H1 (cell line): Measurements from ENCODE around the gene FCAMR. TPM values are rescaled to one million over a fixed set of nuclear protein-coding genes. Genes with fewer than 3 reads are reported as not detected.

Experiments used
- CTCF ChIA-PET: fragments of 300-600 bp; sonication (Branson Sonifier 250); formaldehyde crosslinking; loops from one replicate; lab custom pipeline; 2021; ENCODE audit not compliant: partially characterized antibody; lab: Charles Lee
- POLR2A ChIA-PET: fragments of 300-600 bp; sonication (Branson Sonifier 250); formaldehyde crosslinking; loops from one replicate; lab custom pipeline; 2021; ENCODE audit warnings: inconsistent platforms; ENCODE audit not compliant: partially characterized antibody; lab: Charles Lee
- DNase-seq, 2 experiments: peaks; one replicate each; pipeline versions ENCODE4 v3.0.0 to v3.0.0-alpha.2; 2010 to 2022; ENCODE audit warnings: low spot score in 2 of 2, low read depth in 1 of 2, mixed read lengths in 1 of 2
- FAIRE-seq: peaks from 2 replicates; lab custom pipeline; 2011; peaks lifted over from hg19 to GRCh38; lab: Jason Lieb, UNC
- H2AFZ ChIP-seq: 2 replicates; pipeline ENCODE4 v1.8.1; 2012; ENCODE audit warnings: low read length, inconsistent platforms
- H2AK5ac ChIP-seq: 2 replicates; pipeline ENCODE4 v1.6.1; 2013; ENCODE audit warnings: low read depth, low read length
- H2BK120ac ChIP-seq: replicated peaks from 2 replicates; pipeline ENCODE3; 2013; ENCODE audit warnings: low read depth, low read length, inconsistent platforms
- H2BK12ac ChIP-seq: 2 replicates; pipeline ENCODE4 v1.6.1; 2013; ENCODE audit warnings: low read depth, low read length
- H2BK15ac ChIP-seq: 2 replicates; pipeline ENCODE4 v1.6.1; 2013; ENCODE audit warnings: low read length
- H2BK20ac ChIP-seq: 2 replicates; pipeline ENCODE4 v1.6.1; 2013; ENCODE audit warnings: low read length
- H2BK5ac ChIP-seq: 2 replicates; pipeline ENCODE4 v1.6.1; 2013; ENCODE audit warnings: low read depth, low read length
- H3K14ac ChIP-seq: 2 replicates; pipeline ENCODE4 v1.6.1; 2013; ENCODE audit warnings: inconsistent platforms; ENCODE audit not compliant: insufficient read length
- H3K18ac ChIP-seq: 2 replicates; pipeline ENCODE4 v1.6.1; 2013; ENCODE audit warnings: low read length; ENCODE audit errors: extremely low read depth
- H3K23ac ChIP-seq: 2 replicates; pipeline ENCODE4 v1.6.1; 2013; ENCODE audit warnings: inconsistent platforms; ENCODE audit not compliant: insufficient read length
- H3K23me2 ChIP-seq: 2 replicates; pipeline ENCODE4 v1.6.1; 2013; ENCODE audit warnings: low read depth, low read length
- H3K27ac ChIP-seq: 2 replicates; pipeline ENCODE4 v1.6.1; 2011; ENCODE audit warnings: low read depth, low read length, inconsistent platforms
- H3K27me3 ChIP-seq, 4 experiments: replicated peaks in 1 of 4; 1 replicate in 1 of 4; 2 replicates in 3 of 4; pipeline versions ENCODE4 v1.6.1 to v1.8.1; 2011 to 2013; ENCODE audit warnings: low read length in 3 of 4, mild to moderate bottlenecking in 3 of 4, inconsistent platforms in 2 of 4, mixed read lengths in 2 of 4, moderate library complexity in 1 of 4; ENCODE audit not compliant: control insufficient read depth in 3 of 4, insufficient read depth in 3 of 4; ENCODE audit errors: extremely low read depth in 1 of 4
- H3K36me3 ChIP-seq, 4 experiments: 2 replicates each; pipeline versions ENCODE4 v1.6.1 to v1.8.1; 2011 to 2013; ENCODE audit warnings: mild to moderate bottlenecking in 4 of 4, low read length in 3 of 4, moderate library complexity in 2 of 4, control low read depth in 1 of 4, inconsistent platforms in 1 of 4; ENCODE audit not compliant: insufficient read depth in 4 of 4, control insufficient read depth in 2 of 4
- H3K4ac ChIP-seq: replicated peaks from 2 replicates; pipeline ENCODE3; 2013; ENCODE audit warnings: low read length, low read depth, mixed read lengths, inconsistent platforms; ENCODE audit not compliant: insufficient read length
- H3K4me1 ChIP-seq, 4 experiments: replicated peaks in 1 of 4; 1 replicate in 1 of 4; 2 replicates in 3 of 4; pipeline versions ENCODE4 v1.6.1 to v1.8.1; 2011 to 2013; ENCODE audit warnings: low read length in 3 of 4, inconsistent platforms in 2 of 4, mixed read lengths in 1 of 4; ENCODE audit not compliant: insufficient read depth in 4 of 4, control insufficient read depth in 3 of 4
- H3K4me2 ChIP-seq, 2 experiments: 2 replicates each; pipeline versions ENCODE4 v1.6.1 to v1.8.1; 2011 to 2013; ENCODE audit warnings: low read depth in 2 of 2, low read length in 2 of 2, control low read depth in 1 of 2, inconsistent platforms in 1 of 2, mild to moderate bottlenecking in 1 of 2; ENCODE audit not compliant: insufficient read depth in 1 of 2
- H3K4me3 ChIP-seq, 4 experiments: fragments of 200-600, 300-600 bp in 1 of 4; sonication (generic), shearing (Covaris generic), sonication (Bioruptor Twin) in 1 of 4; 2 replicates each; pipeline versions ENCODE4 v1.5.1 to v1.8.1; 2011 to 2016; ENCODE audit warnings: low read length in 4 of 4, low read depth in 3 of 4, control low read depth in 2 of 4, inconsistent platforms in 2 of 4, mild to moderate bottlenecking in 2 of 4, mixed read lengths in 1 of 4, moderate library complexity in 1 of 4; ENCODE audit not compliant: insufficient read depth in 2 of 4; ENCODE audit errors: extremely low read depth in 1 of 4
- H3K56ac ChIP-seq: replicated peaks from 2 replicates; pipeline ENCODE3; 2013; ENCODE audit warnings: low read depth, mild to moderate bottlenecking, mixed read lengths, low read length, inconsistent platforms; ENCODE audit not compliant: insufficient read length
- H3K79me1 ChIP-seq: 2 replicates; pipeline ENCODE4 v1.6.1; 2013; ENCODE audit warnings: low read depth, low read length, control low read depth
- H3K79me2 ChIP-seq, 2 experiments: 2 replicates each; pipeline versions ENCODE4 v1.6.1 to v1.8.1; 2012 to 2013; ENCODE audit warnings: low read length in 2 of 2, mild to moderate bottlenecking in 2 of 2, inconsistent platforms in 1 of 2; ENCODE audit not compliant: insufficient read depth in 2 of 2, control insufficient read depth in 1 of 2
- H3K9ac ChIP-seq, 4 experiments: replicated peaks in 1 of 4; 1 replicate in 1 of 4; 2 replicates in 3 of 4; pipeline versions ENCODE4 v1.6.1 to v1.8.1; 2011 to 2013; ENCODE audit warnings: low read depth in 3 of 4, low read length in 3 of 4, control low read depth in 2 of 4, mild to moderate bottlenecking in 2 of 4, moderate library complexity in 2 of 4, inconsistent platforms in 1 of 4; ENCODE audit errors: extremely low read depth in 1 of 4
- H3K9me3 ChIP-seq, 2 experiments: 2 replicates each; pipeline versions ENCODE4 v1.6.1 to v1.8.1; 2012 to 2013; ENCODE audit warnings: mild to moderate bottlenecking in 2 of 2, moderate library complexity in 2 of 2, control low read depth in 1 of 2, inconsistent platforms in 1 of 2, low read depth in 1 of 2, low read length in 1 of 2, mixed read lengths in 1 of 2; ENCODE audit not compliant: insufficient read depth in 2 of 2
- H4K20me1 ChIP-seq, 2 experiments: replicated peaks in 1 of 2; 2 replicates each; pipeline versions ENCODE3 to v1.8.1; 2011 to 2013; ENCODE audit warnings: inconsistent platforms in 2 of 2, low read length in 2 of 2, mild to moderate bottlenecking in 1 of 2; ENCODE audit not compliant: insufficient read depth in 2 of 2, control insufficient read depth in 1 of 2
- H4K5ac ChIP-seq: 2 replicates; pipeline ENCODE4 v1.6.1; 2013; ENCODE audit warnings: low read length, low read depth, mixed read lengths, inconsistent platforms; ENCODE audit not compliant: insufficient read length
- H4K8ac ChIP-seq: 2 replicates; pipeline ENCODE4 v1.8.0; 2013; ENCODE audit warnings: mild to moderate bottlenecking, moderate library complexity, low read length, inconsistent platforms; ENCODE audit not compliant: insufficient read depth; ENCODE audit errors: extremely low read depth
- H4K91ac ChIP-seq: replicated peaks from 2 replicates; pipeline ENCODE3; 2013; ENCODE audit warnings: low read length, mixed read lengths, inconsistent platforms; ENCODE audit not compliant: insufficient read length
- EZH2 ChIP-seq: fragments of 200-600 bp; sonication (generic); IDR thresholded peaks from 2 replicates; pipeline ENCODE4 v1.7.1; 2012; ENCODE audit warnings: low read depth, mild to moderate bottlenecking, moderate library complexity, low read length, inconsistent platforms; ENCODE audit not compliant: severe bottlenecking
- JUND ChIP-seq: IDR thresholded peaks from 2 replicates; pipeline ENCODE4 v1.6.1; 2011; ENCODE audit warnings: mild to moderate bottlenecking, improper control_type of control experiment, low read length
- RAD21 ChIP-seq, 2 experiments: IDR thresholded peaks in 1 of 2; conservative IDR thresholded peaks in 1 of 2; 2 replicates each; pipeline ENCODE4 v1.6.1; 2011; ENCODE audit warnings: low read depth in 2 of 2, low read length in 2 of 2, improper control_type of control experiment in 1 of 2, inconsistent platforms in 1 of 2, mild to moderate bottlenecking in 1 of 2, moderate library complexity in 1 of 2
- TCF12 ChIP-seq: IDR thresholded peaks from 2 replicates; pipeline ENCODE4 v1.6.1; 2011; ENCODE audit warnings: low read depth, mild to moderate bottlenecking, low read length
- TEAD4 ChIP-seq: IDR thresholded peaks from 2 replicates; pipeline ENCODE4 v1.6.1; 2012; ENCODE audit warnings: low read depth, low read length, inconsistent platforms, mixed read lengths
- WGBS, 2 experiments: shearing (Covaris generic) in 1 of 2; methylation state at CpG; one replicate each; pipeline versions ENCODE4 v1.1.6 to v1.1.7; 2013 to 2015; ENCODE audit warnings: low lambda C conversion rate in 2 of 2, mixed read lengths in 2 of 2, inconsistent platforms in 1 of 2, low coverage in 1 of 2, missing lambda C conversion rate in 1 of 2; ENCODE audit not compliant: insufficient replicate concordance in 2 of 2, insufficient coverage in 1 of 2, insufficient read length in 1 of 2; ENCODE audit errors: extremely low coverage in 1 of 2, missing lambda C conversion rate in 1 of 2; 5-methylcytosine and 5-hydroxymethylcytosine counted together
- polyA plus RNA-seq, 7 experiments: library from polyadenylated mRNA; depleted of rRNA in 3 of 7; stranded (reverse) in 5 of 7; unstranded in 2 of 7; fragments of >200 nt in 5 of 7; fragments of 200-250 nt in 2 of 7; gene quantifications; 1 replicate in 5 of 7; 2 replicates in 1 of 7; 4 replicates in 1 of 7; pipeline versions ENCODE4 v1.2.1 to v1.2.3, GENCODE V29; 2011 to 2013; ENCODE audit warnings: missing spikeins in 2 of 7, mixed read lengths in 2 of 7
- total RNA-seq: library from RNA; stranded (reverse); fragmentation: NEBNext Ultra II Directional; extraction: Animal tissue kit (Norgen Biotek cat#: 25700); gene quantifications from 2 replicates; pipeline ENCODE4 v1.2.1, GENCODE V29; 2021
- TF ChIP-seq, protein P1 (sequence below), 3 experiments: IDR thresholded peaks; 1 replicate in 2 of 3; 2 replicates in 1 of 3; pipeline versions ENCODE4 v1.5.1 to v1.6.1; 2011; ENCODE audit warnings: low read length in 3 of 3, mild to moderate bottlenecking in 3 of 3, inconsistent platforms in 2 of 3, low read depth in 1 of 3, moderate library complexity in 1 of 3; ENCODE audit not compliant: insufficient read depth in 1 of 3; ENCODE audit errors: control extremely low read depth in 1 of 3

The FCAMR gene
- total and polyA plus RNA-seq, 2 of the 8 experiments (the other 6 are each of a cell fraction or from before 2014, with no cell fraction given), result not detected

DNA sequence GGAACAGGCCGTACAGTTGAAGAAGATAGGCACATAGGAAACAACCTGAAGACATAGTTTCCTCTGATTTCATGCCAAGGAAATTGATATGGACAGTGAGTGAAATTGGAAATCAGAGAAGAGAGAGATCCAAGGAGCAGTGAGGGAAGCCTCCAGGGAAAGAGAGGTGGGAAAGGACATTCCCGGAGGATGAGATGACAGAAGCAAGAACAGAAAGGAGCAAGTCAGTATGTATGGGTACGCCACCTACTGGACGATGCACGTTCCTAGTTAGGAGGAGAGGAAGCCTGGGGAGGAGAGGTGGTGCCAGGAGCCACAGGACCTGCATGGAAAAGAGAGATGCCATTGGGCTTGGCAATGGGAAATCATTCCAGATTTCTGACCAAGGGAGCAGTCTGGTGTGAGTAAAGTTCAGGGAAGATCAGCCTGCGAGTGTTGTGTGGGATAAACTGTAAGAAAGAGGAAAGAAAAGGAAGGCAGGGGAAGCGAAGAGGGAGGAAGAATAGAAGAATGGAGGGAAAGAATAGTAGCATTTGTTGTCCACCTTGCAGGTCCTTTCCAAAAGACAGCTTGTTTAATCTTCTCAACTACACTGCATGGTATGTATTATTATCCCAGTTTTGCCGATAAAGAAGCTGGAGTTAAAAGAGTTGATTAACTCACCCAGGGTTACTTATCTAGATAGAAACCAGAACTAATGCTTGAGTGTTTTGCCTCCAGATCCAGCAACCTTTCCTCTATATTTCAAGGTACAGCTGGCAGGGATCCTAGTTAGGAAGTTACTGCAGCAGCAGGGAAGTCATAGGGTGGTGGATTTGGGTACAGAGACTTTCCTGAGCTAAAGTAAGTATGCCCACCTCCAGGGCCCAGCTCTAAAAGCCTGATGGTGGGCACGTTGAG lies 34.9 kb upstream of the FCAMR start:
- Histone ChIP-seq H3K4me3 (no peak overlapping the region), H2BK12ac (no peak overlapping the region), H2BK120ac (no peak overlapping the region), H3K79me2 (no peaks in the 10 kb centered on the region), H4K8ac (no peak overlapping the region), H3K23me2 (no peaks in the 10 kb centered on the region), H3K27ac (no peak overlapping the region), H3K27me3 (no peaks in the 10 kb centered on the region; a peak in 1 of 7 replicates), H3K4ac (no peak overlapping the region), H3K79me1 (no peaks in the 10 kb centered on the region), H2BK20ac (no peak overlapping the region), H4K20me1 (peaks cover 0 to 3% of the 10 kb centered on the region in 2 experiments), H3K14ac (no peak overlapping the region), H3K9me3 (no peaks in the 10 kb centered on the region), H4K5ac (no peak overlapping the region), H3K9ac (no peak overlapping the region), H2BK5ac (no peak overlapping the region), H3K36me3 (no peaks in the 10 kb centered on the region), H3K4me2 (no peak overlapping the region), H2BK15ac (no peak overlapping the region), H2AK5ac (no peak overlapping the region), H3K23ac (no peak overlapping the region), H3K4me1 (0 out of 7 replicates have a peak, but pooled peaks cover 0 to 2% (median 0%) of the 10 kb centered on the region in 4 experiments), H4K91ac (no peak overlapping the region), H3K18ac (no peak overlapping the region), H3K56ac (no peak overlapping the region), H2AFZ (no peak overlapping the region)
- 48% methylated on average over 9 of the region's 9 CpGs; no CpG with 5 or more reads in 1 of the 2 experiments for WGBS, 2 experiments
- ChIA-PET CTCF (interaction anchor here (0.5 to 9.9 kb wide), 30 partner anchors 9 to 495 kb away, joined by 3 to 122 read pairs (median 4); partner anchors contain the start of genes C1orf116 and PFKFB2), POLR2A (no interaction called here)
- TF ChIP-seq TEAD4 (peak; percentile 69), JUND (no peak), TCF12 (no peak), EZH2 (no peak), RAD21 (IDR thresholded peaks at IDR 0.05 in 1 of 2, conservative IDR thresholded peaks at IDR 0.05 in 1 of 2; ENCODE audit: low read depth in 2 of 2, low read length in 2 of 2) (peak; percentile 50 to 63)
- TF ChIP-seq, protein P1, sequence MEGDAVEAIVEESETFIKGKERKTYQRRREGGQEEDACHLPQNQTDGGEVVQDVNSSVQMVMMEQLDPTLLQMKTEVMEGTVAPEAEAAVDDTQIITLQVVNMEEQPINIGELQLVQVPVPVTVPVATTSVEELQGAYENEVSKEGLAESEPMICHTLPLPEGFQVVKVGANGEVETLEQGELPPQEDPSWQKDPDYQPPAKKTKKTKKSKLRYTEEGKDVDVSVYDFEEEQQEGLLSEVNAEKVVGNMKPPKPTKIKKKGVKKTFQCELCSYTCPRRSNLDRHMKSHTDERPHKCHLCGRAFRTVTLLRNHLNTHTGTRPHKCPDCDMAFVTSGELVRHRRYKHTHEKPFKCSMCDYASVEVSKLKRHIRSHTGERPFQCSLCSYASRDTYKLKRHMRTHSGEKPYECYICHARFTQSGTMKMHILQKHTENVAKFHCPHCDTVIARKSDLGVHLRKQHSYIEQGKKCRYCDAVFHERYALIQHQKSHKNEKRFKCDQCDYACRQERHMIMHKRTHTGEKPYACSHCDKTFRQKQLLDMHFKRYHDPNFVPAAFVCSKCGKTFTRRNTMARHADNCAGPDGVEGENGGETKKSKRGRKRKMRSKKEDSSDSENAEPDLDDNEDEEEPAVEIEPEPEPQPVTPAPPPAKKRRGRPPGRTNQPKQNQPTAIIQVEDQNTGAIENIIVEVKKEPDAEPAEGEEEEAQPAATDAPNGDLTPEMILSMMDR (IDR thresholded peaks at IDR 0.05; ENCODE audit: control extremely low read depth in 1 of 3, insufficient read depth in 1 of 3, low read depth in 1 of 3, low read length in 3 of 3), result peak; percentile 71 to 95 (median 83)
- peak; percentile 39 for FAIRE-seq
- peak in 1 of 2 experiments; percentile 69 for DNase-seq
